HG02798 (cell line): ENCODE results near the gene MRPL38.

Experiments used
- ATAC-seq: cut with Tn5 transposase; IDR thresholded peaks from one replicate; pipeline ENCODE4 v1.9.1; 2021; ENCODE audit warnings: mild to moderate bottlenecking; ENCODE audit not compliant: unreplicated experiment, poor library complexity

Gene MRPL38

DNA sequence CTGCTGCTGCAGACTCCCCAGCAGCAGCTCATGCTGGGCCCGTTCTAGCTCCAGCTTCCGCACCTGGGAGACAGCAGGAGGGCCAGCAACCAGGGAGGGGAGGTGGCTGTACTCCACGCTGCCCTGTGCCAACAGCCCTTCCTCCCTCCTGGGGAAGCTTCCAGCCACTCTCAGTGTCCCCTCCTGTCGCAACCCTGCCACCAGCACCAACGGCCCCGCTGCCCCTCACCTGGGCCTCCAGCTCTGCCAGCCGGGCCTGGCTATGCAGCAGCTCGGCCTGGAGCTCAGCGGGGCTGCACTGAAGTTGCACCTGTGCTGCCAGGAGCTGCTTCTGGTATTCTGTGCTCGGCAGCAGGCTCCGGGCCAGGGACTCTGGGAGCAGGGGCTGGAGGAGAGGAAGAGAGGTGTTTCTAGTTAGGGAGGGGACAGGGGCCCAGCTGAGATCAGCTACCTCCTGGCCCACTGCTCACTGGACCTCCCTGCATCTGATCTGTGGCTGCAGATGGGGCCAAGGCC is 15.4 kb upstream of the MRPL38 start:
- ATAC-seq: no peak

DNA sequence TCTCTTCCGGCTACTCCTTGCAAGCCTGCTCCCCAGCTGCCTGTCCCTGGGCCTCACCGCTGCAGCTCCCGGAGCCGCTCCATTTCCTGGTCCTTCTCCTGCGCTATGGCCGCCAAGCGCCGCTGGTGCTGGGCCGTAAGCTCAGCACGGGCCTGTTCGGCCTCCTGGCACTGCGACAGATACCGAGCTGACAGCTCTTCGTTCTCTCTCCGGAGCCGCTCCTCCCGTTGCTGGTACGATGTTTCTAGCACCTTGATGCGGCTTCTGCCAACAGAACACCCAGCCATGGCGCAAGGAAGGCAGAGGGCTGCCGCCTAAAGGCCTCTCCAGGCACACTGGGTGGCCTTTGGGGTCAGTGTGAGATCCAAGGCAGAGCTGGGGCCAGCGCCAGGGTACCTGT is 14.9 kb upstream of the MRPL38 start:
- no peak for ATAC-seq

DNA sequence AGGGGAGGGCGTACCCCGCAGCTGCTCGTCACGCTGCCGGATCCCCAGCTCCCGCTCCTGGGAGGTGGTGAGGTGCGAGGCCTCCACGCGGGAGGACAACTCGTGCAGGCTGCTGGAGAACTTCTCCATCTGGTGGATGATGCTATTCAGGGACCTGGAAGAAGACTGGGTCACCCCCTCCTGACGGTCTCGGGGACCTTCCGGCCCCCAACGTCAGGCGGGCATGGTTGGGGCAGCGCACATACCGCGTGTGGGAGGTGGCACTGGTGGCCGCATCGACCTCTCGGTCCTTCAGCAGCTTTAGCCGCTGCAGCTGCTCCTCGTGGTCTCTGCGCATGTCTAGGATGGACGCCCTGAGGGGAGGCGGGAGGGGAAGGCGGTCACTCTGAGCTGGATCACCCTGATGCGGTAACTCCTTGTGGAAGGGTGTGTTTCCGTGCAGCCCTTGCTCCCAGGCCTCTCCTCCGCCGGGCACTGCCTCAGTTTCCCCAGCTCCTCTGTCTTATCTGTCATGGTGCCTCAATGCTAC is 13.3 kb upstream of the MRPL38 start:
- no peak for ATAC-seq

DNA sequence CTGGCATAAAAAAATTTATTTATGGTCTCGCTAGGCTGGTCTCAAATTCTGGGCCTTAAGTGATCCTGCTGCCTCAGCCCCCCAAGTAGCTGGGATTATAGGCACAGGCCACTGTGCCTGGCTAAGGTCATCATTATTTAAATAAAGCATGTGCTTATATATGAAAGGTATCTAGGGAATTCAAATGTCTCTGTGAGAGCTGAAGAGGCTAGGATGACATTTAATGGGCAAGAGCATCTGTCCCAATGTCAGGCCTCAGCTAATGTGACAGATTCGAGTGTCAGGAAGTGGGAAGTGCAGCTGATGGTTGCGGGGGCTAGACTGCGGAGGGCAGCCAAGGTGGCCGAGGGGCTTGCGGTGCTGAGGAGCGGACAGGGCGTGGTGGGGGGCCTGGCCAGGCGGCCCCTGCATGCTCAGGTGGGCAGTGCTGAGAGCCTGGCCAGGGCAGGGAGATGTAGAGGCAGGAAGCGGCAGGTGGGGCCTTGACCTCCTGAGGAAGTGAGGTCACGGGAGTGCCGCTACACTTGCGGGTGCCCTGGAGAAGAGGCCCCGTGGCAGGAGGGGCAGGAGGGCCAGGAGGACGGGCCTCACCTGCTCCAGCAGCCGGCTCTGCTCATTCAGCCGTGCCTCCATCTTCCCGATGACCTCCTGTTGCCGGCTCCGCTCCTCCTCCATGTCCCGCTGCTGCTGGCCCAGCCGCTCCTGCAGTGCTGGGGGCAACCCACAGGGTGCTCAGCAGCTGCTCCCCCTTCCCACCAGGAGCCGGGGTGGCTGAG is 12.6 kb upstream of the MRPL38 start:
- no peak for ATAC-seq

DNA sequence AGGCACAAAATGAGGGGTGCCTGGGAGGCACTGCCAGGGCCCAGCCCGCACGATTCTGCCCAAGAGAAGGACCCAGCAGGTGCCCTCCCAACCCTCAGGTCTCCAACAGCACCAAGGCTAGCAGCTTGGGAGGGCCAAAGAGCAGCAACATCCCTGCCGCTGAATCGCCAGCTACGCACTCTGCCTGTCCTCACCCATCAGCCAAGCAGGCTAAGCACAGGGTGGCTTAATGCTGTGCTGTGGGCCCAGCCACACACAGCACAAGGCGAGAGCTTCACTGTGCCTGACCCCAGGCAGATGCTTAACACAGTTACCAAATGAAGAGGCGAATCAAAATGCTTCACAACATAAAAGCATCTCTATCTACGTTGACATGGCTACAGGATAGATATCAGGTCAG is 10.6 kb upstream of the MRPL38 start:
- ATAC-seq: no peak

DNA sequence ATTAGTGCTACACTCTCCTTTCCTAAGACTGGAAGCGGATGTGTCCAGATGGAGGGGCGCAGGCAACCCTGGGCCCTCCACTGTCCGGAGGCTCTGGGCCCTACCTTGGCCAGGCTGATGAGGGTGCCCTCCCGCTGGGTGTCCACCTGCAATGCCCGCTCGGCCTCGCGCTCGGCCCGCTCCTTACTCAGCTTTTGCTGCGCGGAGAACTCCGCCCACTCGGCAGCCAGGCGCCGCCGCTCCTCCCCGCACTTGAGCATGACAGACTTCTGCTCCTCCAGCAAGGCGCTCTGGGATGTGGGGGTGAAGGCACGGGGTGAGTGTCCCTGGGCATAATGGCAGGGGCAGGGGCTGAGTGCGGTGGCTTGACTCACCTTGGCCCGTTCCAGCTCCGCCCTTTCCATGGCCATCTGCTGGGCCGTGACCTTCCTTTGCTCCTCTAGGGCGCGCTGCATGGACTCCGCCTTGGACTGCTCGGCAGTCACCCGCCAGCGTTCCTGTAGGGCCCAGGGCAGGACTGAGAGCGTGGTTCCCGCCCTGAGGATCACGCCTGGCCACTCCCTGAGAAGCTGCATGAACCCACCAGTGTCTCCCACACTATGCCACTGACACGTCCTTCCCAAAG is 10.1 kb upstream of the MRPL38 start:
- ATAC-seq: no peak

DNA sequence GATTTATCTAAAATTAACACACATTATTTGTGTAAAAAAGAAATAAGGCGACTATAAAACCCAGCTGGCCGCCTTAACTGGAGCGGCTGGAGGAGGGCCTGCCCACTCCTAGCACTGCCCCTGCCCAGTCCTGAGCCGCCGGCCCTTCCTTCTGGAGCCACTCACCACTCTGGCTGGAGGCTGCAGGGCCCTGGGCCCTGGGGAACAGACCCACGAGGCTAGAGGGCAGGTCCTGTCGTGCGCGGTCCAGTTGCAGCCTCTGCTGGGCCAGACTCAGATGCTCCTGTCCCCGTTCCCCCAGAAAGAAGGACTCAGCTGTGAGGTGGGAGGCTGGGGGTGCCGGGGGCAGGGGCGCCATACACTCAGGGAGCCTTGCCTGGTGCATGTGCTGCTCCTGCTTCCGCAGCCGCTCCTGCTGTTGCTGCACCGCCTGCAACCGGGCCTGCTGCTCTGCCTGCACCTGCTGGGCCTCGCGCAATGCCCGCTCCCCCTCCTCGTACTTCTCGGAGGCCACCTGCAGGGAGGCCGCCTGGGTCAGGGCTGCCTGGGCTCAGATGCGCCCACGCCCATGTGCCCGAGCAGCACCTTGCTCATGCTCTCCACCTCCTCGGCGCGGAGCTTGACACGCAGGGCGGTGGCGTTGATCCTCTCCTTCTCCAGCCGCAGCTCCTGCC is 9.0 kb upstream of the MRPL38 start:
- ATAC-seq: no peak

DNA sequence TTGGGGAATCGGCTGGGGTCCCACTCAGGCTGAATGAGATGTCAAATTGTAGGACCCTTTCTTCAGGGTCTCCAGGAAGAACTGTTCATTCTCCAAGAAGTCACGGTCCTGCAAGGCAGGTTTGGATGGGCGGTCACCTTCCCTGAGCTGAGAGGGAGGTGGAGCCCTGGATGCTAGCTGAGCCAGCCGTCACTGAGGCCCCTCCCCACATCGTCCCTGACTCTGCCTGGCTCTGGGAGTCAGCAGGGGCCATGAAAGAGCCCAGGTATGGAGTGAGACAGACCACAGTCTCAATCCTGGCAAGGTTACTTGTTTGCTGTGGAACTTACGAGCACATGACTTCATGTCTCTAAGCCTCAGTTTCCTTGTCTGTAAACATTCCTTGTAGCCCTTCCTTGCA is 6.0 kb upstream of the MRPL38 start:
- no peak for ATAC-seq

DNA sequence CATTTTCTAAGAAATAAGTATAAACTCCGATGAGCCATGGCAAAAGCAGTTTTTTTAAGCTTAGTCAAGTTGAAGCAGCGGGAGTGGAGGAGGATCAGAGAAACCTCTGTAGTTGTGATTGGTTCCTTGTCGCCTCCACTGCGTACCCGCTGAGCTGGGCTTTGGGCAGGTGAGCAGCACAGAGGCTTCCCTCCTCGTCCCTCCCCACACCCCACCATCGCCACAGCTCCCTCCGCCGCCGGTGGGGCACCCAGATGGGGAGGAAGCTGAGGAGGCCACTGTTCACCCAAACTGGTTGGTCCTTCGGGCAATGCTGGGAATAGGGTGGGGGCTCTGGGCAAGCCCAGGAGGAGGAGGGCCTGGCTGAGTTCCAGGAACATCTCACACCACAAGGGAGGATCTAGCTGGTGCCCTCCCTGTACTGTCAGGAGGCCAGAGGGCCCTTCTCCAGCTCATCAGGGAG is 5.2 kb upstream of the MRPL38 start:
- ATAC-seq: no peak

DNA sequence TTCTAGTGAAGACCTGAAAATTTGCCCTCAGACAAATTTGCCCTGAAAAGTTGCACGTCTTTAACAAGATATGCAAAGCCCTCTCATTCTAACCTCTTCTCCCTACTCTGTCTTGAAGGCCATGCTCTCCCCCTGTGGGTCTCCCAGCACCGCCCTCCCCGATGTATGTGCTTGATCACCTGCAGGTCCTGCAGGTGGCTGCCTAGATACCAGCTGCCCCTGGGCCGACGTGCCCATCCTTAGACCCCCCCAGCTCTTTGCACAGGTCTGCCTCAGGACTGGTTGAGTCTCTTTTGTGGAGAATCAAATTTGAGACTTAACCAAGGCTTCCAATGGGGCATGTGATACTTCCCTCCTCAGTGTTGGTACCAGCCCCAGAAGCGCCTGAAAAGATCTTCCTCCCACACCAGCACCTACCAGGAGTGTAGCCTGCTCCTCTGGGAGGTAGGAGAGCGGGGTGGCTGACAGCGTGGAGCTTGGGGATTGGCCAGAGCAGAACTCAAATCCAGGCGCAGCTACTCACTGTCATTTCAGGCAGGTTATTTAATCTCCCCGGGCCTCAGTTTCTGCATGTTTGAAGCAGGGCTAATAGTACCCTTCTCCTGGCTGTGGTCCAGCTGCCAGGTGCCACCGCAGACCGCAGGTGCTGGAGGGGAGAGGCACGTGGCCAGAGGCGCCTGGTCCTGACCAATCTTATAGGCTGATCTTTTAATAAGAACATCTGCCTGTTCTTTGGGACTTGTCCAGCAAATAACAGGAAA is 4.5 kb upstream of the MRPL38 start:
- no peak for ATAC-seq

DNA sequence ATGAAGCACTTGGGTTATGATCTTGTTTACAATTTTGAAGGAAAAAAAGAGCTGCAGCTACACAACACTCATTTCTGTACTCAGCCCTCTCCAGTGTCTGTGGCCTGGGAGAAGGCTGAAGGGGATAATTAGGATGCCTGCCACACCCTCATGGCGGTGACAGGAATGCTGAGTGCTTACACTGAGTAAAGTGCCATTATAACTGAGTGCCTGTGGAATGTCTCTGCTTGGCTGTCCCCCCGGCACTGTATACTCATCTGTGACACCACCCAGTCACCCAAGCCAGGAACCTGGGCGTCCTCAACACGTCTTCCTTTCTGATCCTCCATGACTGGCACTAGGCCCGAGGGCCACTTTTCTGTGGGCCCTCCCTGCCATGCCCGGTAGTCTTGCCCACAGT is 3.5 kb upstream of the MRPL38 start:
- ATAC-seq: no peak

DNA sequence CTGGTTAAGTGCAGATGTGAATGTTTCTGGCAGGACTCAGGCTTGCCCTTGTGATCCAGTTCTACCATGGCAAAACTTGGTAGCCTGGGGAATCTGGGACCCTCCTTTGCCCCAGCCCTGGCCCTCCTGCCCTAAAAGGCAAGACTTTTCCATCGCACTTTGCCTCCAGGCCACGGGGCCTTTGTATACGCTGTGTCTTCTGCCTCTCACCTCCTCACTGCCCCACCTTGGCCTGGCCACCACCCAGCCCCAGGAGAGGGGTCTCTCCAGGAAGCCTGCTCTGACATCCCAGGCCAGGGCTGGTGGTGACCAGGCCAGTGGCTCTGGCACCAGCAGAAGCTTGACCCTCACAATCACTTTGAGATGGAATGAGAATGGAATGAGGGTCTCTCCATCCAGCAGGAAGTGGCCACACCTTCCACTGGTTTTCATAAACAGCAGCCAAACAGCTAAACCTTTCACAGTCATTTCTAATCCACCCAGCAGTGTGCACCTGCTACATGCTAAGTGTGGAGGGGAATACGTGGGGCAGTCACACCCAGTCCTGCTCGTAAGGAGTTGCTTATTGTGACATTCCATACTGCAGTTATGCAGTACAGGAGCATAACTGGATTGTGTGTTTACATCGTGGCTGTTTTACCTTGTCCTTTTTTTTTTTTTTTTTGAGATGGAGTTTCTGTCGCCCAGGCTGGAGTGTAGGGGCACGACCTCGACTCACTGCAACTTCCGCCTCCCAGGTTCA is 1.6 kb upstream of the MRPL38 start:
- no peak for ATAC-seq

DNA sequence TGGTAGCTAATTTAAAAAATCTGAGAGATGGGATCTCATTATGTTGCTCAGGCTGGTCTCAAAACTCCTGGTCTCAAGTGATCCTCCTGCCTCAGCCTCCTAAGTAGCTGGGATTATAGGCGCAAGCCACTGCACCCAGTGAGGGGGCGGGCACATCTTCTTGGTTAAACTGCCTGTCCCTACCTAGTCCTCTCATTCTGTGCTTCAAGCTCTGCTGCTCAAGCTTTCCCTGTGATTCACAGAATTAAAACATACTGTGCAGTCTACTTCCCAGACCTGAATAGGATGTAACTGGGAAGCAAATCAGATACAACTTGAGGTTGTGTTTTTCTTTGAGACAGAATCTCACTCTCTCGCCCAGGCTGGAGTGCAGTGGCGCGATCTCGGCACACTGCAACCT is 2.3 kb downstream of the MRPL38 start:
- no peak for ATAC-seq

DNA sequence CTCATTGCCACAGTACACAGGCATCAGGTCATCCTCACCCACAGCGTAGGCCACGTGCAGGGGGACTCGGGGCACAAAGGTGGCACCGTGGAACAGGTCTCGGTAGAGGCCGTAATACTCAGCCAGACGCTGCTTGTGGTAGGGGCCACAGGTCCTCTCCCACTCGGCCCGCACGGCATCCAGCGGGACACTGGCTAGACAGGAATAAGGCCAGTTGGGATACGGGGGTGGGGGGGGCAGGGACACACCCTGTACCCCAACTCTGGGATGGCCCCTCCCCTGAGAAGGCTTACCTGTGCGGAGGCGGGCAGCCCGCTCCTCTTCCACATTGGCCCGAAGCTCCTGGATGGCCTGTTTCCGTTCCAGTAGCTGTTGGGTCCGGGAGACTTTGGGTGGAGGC is 3.0 kb downstream of the MRPL38 start:
- no peak for ATAC-seq

DNA sequence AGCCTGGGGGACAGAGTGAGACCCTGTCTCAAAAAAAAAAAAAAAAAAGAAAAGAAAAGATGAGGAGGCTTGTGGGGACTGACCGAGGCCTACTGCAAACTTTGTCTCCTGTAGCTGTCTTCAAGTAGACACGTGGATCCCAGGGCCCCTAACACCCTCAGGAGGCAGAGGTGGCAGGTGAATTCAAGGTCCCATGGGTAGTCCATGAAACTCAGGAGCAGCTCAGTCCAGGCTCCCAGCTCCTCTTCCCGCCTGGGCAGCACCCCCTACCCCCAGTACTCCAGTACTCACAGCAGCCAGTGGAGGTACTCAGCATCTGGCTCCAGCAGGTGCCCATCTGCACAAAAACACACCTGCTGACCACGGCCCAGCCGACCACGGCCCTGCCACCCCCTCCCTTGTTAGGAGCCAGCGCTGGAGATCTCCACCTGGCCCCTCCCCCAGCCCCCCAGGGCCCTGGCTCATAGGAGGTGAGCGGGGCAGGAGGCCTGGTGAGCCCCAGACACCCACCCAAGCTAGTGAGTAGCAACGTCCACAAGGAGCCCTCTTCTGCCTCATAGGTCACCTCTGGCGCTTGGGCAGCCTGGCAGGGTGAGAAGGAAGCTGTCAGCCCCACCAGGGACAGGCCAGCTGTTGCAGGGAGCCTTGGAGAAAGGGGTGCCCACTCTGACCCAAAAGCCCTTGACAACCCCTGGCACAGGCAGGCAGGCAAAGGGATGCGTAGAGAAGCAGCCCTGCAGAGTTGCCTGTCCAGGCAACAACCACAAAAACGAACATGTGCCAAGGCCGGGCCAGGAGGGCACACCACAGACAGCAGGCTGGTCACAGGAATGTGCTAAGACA is 3.8 kb downstream of the MRPL38 start:
- ATAC-seq: no peak

DNA sequence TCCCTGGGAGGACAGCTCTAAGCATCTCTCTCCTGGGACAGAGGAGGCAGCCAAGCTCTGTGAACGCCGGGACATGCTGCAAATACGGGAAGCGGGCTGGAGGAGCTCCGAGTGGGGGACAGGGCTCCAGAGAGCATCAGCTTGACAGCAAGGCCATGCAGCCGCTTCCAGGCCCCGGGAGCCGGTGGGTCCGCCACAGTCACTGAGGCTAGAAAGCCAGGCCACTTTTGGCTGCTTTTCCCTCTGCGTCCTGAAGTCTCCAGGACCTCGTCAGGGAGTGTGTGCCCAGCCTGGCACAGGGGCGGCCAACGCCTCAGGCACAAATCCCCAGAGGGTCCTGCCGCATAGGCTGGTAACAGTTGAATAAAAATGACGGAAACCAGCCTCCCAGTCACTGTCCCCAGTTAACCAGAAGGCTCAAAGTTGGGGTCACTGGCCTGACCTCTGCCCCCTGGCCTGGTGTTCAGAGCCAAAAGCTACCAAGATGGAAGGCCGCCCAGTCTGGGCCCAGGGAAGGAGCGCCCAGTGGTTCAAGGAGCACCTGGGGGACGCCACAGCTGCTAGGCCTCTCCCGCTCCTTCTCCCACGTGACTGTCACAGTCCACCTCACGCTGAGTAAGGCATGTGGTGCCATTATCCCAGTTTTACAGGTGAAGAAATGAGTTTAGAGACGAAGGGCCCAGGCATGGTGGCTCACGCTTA is 4.8 kb downstream of the MRPL38 start:
- no peak for ATAC-seq

DNA sequence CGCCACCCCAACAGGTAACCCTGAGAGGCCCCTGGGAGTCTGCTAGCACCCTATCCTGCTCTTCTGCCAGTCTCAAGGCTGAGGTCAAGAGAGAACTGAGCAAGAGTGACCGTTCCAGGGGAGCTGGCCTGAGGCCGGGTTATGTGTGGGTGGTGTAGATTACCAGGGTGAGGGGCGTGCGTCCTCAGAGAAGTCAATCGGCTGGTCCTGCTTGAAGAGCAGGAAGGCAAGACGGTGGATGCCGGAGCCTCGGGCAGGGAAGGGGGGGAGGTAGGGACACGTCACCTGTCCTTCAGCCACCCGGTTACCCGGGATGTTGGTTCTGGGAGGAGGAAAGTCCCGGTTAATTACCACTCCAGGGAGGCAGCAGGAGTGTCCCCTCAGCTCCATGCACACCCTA is 5.3 kb downstream of the MRPL38 start:
- no peak for ATAC-seq

DNA sequence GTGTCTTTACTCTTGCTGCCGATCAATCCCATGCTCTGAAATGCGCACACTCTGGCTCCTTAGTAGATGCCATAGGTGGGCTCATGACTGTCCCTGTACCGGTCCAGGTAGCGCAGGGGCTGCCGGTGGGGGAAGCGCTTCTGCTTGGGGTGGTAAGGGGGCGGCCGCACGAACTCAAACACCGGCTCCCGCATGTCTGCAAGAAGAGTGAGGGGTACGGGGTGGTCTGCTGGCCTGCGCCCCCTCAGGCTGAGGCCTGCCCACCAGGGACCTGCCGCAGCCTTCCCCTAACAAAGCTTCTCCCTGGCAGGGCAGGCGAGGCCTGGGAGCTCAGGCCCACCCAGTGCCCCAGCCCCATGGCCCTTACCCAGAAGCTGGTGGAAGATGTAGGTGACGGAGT is 5.9 kb downstream of the MRPL38 start:
- ATAC-seq: no peak
